Stimulated activated CD8-positive, alpha-beta memory T cell treated with anti-CD3 and anti-CD28 coated beads, Interleukin-15, amount 100 ng/mL, for 1 hour (primary cell): Measurements from ENCODE around the gene XYLT2.
"Not testable (repeated sequence)": the region's sequence is repeated elsewhere in the genome, so short reads cannot be mapped to it uniquely, and the experiment has no call there.

ENCODE experiments used
- DNase-seq: peaks from one replicate; pipeline ENCODE4 v3.0.0-alpha.2; 2020; ENCODE audit warnings: low read depth

The XYLT2 gene

DNA sequence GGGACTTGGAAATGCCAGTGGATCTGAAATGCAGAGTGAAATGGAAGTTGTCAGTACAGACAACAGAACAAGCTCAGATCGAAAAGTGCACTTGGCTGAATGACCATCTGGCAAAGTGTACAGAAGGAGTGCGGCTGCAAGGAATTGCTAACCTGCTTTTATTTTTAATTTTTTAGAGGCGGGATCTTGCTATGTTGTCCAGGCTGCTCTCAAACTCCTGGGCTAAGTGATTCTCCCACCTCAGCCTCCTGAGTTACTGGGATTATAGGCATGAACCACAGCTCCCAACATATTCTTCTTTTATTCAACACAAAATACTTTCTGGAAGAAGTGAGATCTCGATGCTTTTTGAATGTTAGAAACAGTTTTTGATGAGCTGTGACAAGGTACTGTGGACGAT, 47.8 kb downstream of the XYLT2 start:
- no peak for DNase-seq

- no peak for DNase-seq
Measured at GRCh38 chr17:50394711-50395110, 48.8 kb downstream of the XYLT2 start.

DNA sequence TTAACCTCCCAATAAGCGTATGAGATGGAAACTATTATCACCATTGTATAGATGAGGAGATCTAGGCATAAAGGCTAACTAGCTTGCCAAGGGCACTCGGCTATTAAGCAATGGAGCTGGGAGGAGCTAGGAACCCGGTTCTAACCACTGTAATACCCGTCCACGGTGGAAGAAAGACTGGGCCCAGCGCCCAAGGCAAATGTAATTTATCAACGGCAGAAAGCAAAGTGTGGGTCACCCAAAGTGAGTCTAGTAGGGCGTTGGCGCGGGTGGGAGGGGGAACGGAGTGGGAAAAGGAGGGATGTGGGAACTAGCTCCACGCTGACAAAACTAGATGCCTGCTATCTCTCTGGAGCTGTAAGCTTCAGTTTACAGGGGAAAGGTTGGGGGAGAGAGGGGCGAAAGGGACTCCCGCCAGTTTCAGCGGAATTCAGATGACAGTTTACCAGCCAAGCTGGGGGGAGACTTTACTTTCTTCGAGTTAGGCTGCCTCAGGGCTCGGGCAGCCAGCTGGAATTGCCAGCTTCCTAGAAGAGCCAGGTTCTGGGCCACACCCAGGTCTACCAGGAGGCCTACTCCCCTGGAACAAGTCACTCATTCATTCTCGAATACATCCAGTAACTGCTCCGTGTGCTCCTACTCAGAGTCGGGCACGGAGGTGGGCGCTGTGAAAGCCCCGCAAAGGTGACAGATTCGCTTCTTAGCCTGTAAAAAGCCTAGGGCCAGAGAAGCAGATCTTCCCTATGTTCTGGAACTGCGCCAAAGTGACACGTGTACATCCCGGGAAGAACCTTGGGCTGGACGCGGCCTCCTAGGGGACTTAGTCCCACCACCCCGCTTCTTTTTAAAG, 50.6 kb downstream of the XYLT2 start:
- DNase-seq = no peak

- peak; percentile 89 for DNase-seq
Measured at GRCh38 chr17:50397111-50397918, 51.4 kb downstream of the XYLT2 start, which contains the start of gene LRRC59. TSS of gene LRRC59 (minus strand) at chr17:50397523. CDS start at chr17:50397317, 206 bp downstream.

DNA sequence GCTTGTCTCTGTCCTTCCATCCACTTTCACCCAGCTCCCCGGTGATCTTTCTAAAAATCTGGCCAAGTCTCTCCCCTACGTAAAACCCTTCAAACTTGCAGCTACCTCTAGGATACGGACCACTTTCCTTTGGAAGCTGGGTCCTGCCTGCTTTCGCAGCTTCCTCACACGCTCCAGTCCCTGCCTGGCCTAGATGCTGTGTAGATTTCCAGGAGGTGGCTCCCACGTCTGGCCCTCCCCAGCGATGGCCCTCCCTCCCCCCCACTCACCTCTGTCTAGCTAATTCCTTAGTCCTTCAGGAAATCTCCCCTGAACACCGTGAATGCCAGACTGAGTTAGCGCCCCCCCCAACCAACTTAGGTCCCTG, 52.0 kb downstream of the XYLT2 start:
- no peak for DNase-seq

GRCh38 chr17:50398672-50399071, 52.7 kb downstream of the XYLT2 start:
- not testable (repeated sequence) for DNase-seq

GRCh38 chr17:50399591-50399990, 53.7 kb downstream of the XYLT2 start:
- DNase-seq = not testable (repeated sequence)

DNA sequence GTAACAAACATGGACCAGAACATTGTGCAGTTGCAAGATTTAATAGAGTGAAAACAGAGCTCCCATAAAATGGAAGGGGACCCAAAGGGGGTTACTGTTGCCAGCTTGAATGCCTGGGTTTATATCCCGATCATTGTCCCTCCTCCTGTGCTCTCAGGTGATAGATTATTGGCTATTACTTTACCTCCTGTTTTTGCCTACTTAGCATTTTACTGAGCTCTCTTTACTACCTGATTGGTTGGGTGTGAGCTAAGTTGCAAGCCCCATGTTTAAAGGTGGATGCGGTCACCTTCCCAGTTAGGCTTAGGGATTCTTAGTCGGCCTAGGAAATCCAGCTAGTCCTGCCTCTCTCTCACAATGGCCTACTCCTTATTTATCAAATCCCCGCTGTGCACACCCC, 59.4 kb downstream of the XYLT2 start:
- DNase-seq = not testable (repeated sequence)

DNA sequence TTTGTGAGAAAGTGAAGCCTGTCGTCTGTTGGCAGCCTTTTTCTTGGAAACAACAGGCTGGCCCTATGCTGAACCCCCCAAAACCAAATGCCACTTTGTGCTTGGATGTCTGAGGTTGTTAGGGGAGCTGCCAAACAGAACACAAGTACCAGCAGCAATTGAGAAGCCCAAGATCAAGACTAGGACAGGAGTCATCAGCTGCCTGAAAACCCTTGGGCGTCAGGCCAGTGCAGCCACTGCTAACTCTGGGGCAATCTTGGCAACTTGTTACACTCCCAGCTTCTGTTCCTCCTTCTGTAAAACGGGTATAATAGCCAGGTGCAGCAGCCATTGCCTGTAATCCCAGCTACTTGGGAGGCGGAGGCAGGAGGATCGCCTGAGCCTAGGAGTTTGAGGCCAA, 60.7 kb downstream of the XYLT2 start:
- DNase-seq = no peak

DNA sequence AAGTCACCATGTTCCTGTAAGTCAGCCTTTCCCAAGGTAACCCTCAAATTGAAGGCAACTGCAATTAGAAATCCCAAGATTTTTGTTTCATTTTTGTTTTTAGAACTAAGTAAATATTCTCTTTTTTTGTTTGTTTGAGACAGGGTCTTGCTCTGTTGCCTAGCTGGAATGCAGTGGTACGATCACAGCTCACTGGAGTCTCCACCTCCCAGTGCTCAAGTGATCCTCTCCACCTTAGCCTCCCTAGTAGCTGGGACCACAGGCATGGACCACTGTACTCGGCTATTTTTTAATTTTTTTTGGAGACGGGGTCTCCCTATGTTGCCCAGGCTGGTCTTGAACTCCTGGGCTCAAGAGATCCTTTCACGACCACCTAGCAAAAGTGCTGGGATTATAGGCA, 62.0 kb downstream of the XYLT2 start:
- no peak for DNase-seq
